Activated CD8-positive, alpha-beta T cell treated with anti-CD3 and anti-CD28 coated beads for 36 hours (primary cell): ENCODE data around the gene HOXB9. TPM values are rescaled to one million over a fixed set of nuclear protein-coding genes. Genes with fewer than 3 reads are reported as not detected.

Source experiments
- ATAC-seq: fragments of 200-7000 bp; cut with Tn5 transposase; one replicate; pipeline ENCODE4 v1.10.0; 2021; ENCODE audit warnings: mild to moderate bottlenecking, moderate library complexity
- CTCF ChIA-PET: fragments of 350-600 bp; sonication (Branson Sonifier 250); formaldehyde crosslinking; loops from one replicate; lab custom pipeline; 2021; ENCODE audit warnings: antibody characterized with exemption; lab: Charles Lee
- POLR2A ChIA-PET: fragments of 350-600 bp; sonication (Branson Sonifier 250); formaldehyde crosslinking; loops from one replicate; lab custom pipeline; 2021; ENCODE audit warnings: antibody characterized with exemption; lab: Charles Lee
- DNase-seq: peaks from one replicate; pipeline ENCODE4 v3.0.0-alpha.2; 2020
- H3K27ac Mint-ChIP-seq: one replicate; pipeline ENCODE4 v1.8.0; 2021; ENCODE audit warnings: mild to moderate bottlenecking, mixed read lengths
- H3K27me3 Mint-ChIP-seq: one replicate; pipeline ENCODE4 v1.8.0; 2021; ENCODE audit warnings: mixed read lengths
- H3K36me3 Mint-ChIP-seq: one replicate; pipeline ENCODE4 v1.8.0; 2021; ENCODE audit warnings: low read depth, mixed read lengths
- H3K4me1 Mint-ChIP-seq: one replicate; pipeline ENCODE4 v1.8.0; 2021; ENCODE audit warnings: low read depth, mixed read lengths
- H3K4me3 Mint-ChIP-seq: one replicate; pipeline ENCODE4 v1.8.0; 2021; ENCODE audit warnings: mild to moderate bottlenecking, moderate library complexity, mixed read lengths
- H3K9me3 Mint-ChIP-seq: one replicate; pipeline ENCODE4 v1.8.0; 2021; ENCODE audit warnings: mixed read lengths
- intact Hi-C: fragments of 100-400 bp; cut with micrococcal nuclease; formaldehyde crosslinking; loops from one replicate; pipeline ENCODE4 v1.10.0; 2022
- total RNA-seq, 2 experiments: library from RNA; stranded (reverse); gene quantifications; one replicate each; pipeline ENCODE4 v1.2.3, GENCODE V29; 2021
- TF ChIP-seq, protein P1 (sequence below): fragments of 200-600 bp; IDR thresholded peaks from one replicate; pipeline ENCODE4 v1.8.0; 2022; ENCODE audit warnings: antibody characterized with exemption, mild to moderate bottlenecking

Gene HOXB9
- total RNA-seq, 2 experiments from 2014 or later, result 6.9 to 7.0 TPM

DNA sequence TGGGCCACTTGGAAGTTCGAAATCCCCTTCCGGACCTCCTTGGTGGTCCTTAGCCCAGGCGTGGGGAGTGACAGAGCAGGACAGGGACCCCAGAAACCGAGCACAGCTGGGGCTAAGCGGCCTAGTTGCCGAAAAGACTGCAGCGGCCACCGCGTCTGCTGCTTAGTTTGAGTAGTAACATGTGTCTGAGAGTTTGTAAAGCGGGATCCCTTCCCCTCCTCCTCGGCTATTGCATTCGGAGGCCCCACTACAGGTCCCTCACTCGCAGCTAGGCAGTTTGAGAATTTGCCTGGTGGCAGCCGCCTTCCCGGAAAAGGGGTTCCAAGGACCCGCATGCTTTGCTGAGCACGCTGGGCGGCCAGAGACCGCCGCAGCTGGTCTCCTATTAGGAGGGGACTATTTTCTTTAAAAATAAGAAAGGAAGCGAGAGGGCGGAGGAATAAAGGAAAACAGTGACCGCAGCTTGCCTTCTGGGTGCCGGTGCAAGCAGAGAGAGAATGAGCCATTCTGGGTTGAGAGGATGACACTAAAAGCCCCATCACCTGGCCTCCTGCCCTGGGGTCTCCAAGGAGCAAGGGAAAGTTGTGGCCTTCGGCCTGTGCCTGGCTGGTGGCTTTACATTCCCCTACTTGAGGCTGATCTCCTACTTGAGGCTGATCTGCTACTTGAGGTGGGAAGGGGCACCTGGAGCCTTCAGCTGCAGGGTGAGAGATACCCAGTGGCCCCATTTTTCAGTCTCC is 31.4 kb downstream of the HOXB9 start:
- Mint-ChIP-seq H3K27ac (no peak overlapping the region), H3K4me1 (peaks cover 31% of the 10 kb centered on the region), H3K9me3 (no peaks in the 10 kb centered on the region), H3K36me3 (no peaks in the 10 kb centered on the region), H3K4me3 (no peak overlapping the region), H3K27me3 (peaks cover 79% of the 10 kb centered on the region)
- DNase-seq (no peak), ATAC-seq (no peak)
- intact Hi-C loops, result no loop called here
- CTCF ChIA-PET, result interaction anchor here (0.9 to 5.7 kb wide), 16 partner anchors 7 to 514 kb away, joined by 3 to 59 read pairs (median 9); partner anchors contain the start of genes HOXB6, HOXB8 and HOXB9
- POLR2A ChIA-PET, result interaction anchor here (0.6 to 1.2 kb wide), 3 partner anchors 14 to 297 kb away, joined by 3 to 4 read pairs (median 4); no protein-coding TSS in a partner anchor
- TF ChIP-seq, protein P1, sequence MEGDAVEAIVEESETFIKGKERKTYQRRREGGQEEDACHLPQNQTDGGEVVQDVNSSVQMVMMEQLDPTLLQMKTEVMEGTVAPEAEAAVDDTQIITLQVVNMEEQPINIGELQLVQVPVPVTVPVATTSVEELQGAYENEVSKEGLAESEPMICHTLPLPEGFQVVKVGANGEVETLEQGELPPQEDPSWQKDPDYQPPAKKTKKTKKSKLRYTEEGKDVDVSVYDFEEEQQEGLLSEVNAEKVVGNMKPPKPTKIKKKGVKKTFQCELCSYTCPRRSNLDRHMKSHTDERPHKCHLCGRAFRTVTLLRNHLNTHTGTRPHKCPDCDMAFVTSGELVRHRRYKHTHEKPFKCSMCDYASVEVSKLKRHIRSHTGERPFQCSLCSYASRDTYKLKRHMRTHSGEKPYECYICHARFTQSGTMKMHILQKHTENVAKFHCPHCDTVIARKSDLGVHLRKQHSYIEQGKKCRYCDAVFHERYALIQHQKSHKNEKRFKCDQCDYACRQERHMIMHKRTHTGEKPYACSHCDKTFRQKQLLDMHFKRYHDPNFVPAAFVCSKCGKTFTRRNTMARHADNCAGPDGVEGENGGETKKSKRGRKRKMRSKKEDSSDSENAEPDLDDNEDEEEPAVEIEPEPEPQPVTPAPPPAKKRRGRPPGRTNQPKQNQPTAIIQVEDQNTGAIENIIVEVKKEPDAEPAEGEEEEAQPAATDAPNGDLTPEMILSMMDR, result no peak

DNA sequence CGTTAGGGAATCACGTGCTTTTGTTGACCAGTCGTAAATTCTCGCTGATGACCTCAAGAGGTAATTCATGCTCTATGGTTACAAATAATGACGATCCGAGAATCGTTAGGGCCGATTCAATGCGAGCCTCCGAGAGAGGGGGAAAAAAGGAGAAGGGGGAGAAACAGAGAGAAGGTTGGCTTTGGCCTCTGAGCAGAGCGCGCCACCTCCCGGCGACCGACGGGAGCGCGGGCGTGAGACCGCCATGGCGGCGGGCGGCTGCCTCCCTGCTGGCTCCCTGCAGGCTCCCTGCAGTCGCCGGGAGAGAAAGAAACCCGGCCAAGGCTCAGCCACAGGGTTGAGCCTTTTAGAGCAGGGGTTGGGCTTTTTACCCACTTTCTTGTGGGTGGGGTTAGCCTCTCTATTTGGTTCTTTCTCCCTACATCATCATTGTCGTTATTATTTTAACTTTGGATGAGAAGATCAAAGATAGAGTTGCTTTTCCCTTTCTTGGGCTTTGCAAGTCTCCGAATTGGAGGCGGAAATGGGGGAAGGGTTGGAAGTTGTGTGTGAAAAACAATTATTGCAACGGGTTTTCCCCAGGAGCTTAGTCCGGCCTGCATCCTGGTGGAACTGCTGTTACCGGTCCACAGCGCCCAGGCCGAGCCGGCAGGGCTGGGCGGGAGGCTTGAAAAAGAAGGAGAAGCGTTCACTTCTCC is 32.2 kb downstream of the HOXB9 start:
- ChIA-PET POLR2A (interaction anchor here (0.6 to 0.9 kb wide), 2 partner anchors 32 to 296 kb away, joined by 3 to 4 read pairs; partner anchors contain the start of gene HOXB9), CTCF (interaction anchor here (0.7 to 5.7 kb wide), 47 partner anchors 13 to 568 kb away, joined by 3 to 59 read pairs (median 6); partner anchors contain the start of genes HOXB6 and HOXB8)
- H3K27me3 Mint-ChIP-seq, result peaks cover 77% of the 10 kb centered on the region
- ATAC-seq (peak; percentile 78), DNase-seq (peak; percentile 86)
- peaks cover 35% of the 10 kb centered on the region for H3K4me1 Mint-ChIP-seq
- intact Hi-C loops, result no loop called here
- H3K36me3 Mint-ChIP-seq, result no peaks in the 10 kb centered on the region
- H3K9me3 Mint-ChIP-seq, result no peaks in the 10 kb centered on the region
- TF ChIP-seq, protein P1, result peak; percentile 88
- H3K4me3 Mint-ChIP-seq, result peak overlapping the region; percentile 67
- H3K27ac Mint-ChIP-seq, result no peak overlapping the region

DNA sequence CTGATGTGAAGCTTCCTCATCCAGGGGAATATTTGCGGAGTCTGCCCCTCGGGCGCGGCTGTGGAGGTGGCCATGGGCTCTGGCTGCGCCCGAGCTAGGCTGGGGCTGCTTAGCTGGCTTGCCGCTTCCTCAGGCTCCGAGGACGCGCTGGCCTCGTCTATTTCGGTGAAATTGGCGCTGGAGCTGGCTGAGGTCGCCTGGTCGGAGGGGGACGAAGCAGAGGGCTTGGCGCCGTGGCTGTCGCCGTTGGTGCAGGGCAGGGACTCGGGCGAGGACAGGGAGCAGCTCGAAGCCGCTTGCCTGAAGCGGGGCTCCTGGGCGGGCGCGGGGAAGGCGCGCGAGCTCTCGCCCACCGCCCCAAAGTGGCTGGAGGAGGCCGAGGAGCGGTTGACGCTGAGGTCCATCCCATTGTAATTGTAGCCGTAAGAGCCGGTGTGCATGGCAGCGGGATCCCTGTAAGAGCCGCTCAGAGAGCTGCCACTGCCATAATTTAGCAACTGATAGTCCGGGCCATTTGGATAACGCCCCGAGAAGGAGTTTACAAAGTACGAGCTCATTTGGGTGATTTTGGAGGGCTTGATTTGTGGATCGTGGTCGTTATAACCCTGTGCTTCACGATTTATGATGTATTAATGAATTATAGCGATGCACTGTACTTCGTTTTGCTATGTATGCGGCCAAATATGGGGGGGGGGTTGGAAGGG is 32.9 kb downstream of the HOXB9 start, which contains the start of gene HOXB5:
TSS of gene HOXB5 (minus strand) at position 654 of the 704 bp plus-strand sequence. CDS start at position 557, 97 bp downstream.
- no peak within 1 kb of the TSS for H3K27ac Mint-ChIP-seq
- CTCF ChIA-PET, result interaction anchor here (0.6 to 5.7 kb wide), 86 partner anchors 14 to 567 kb away, joined by 3 to 59 read pairs (median 5); partner anchors contain the start of genes HOXB4, HOXB6, HOXB8 and HOXB9
- intact Hi-C loops, result no loop called here
- POLR2A ChIA-PET, result interaction anchor here (0.5 to 0.9 kb wide), 3 partner anchors 33 to 300 kb away, joined by 3 read pairs; partner anchors contain the start of gene HOXB9
- TF ChIP-seq, protein P1, result no peak
- ATAC-seq (no peak), DNase-seq (peak; percentile 40)
- H3K36me3 Mint-ChIP-seq, result no peaks in the 10 kb centered on the region
- H3K4me3 Mint-ChIP-seq, result peak within 1 kb of the TSS; percentile 67
- no peaks in the 10 kb centered on the region for H3K9me3 Mint-ChIP-seq
- H3K27me3 Mint-ChIP-seq, result peaks cover 77% of the 10 kb centered on the region
- H3K4me1 Mint-ChIP-seq, result peaks cover 34% of the 10 kb centered on the region

DNA sequence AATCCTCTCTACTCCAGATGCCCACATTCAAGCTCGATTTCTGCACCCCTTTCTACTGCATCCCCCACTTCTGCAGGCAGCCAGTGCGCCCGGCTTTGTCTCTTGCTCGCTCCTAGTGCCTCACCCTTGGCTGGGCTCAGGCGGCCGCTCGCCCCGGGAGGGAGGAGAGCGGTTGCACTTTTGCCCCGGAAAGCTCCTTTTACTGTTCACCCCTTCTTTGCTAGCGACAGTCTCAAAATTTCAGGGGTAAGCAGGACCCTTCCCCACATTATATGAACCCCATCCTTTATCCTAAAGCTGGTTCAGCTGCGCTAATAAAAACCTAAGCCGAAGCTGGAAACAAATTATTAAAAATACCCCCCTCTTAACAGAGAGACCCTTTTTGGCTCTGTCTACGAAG is 33.6 kb downstream of the HOXB9 start:
- POLR2A ChIA-PET, result interaction anchor here (0.9 kb wide), 1 partner anchor 100 kb away, joined by 3 read pairs; no protein-coding TSS in a partner anchor
- ATAC-seq (no peak), DNase-seq (peak; percentile 46)
- peaks cover 78% of the 10 kb centered on the region for H3K27me3 Mint-ChIP-seq
- H3K27ac Mint-ChIP-seq, result peak overlapping the region; percentile 17
- TF ChIP-seq, protein P1, result no peak
- no peaks in the 10 kb centered on the region for H3K36me3 Mint-ChIP-seq
- H3K4me3 Mint-ChIP-seq, result peak overlapping the region; percentile 67
- intact Hi-C loops, result no loop called here
- CTCF ChIA-PET, result interaction anchor here (0.8 to 5.7 kb wide), 74 partner anchors 14 to 567 kb away, joined by 3 to 59 read pairs (median 6); partner anchors contain the start of genes HOXB4, HOXB6, HOXB8 and HOXB9
- H3K9me3 Mint-ChIP-seq, result no peaks in the 10 kb centered on the region
- H3K4me1 Mint-ChIP-seq, result peaks cover 29% of the 10 kb centered on the region
